CD14-positive monocyte (primary cell): Measurements from ENCODE around the gene TRAPPC1. TPM values are rescaled to one million over a fixed set of nuclear protein-coding genes. Genes with fewer than 3 reads are reported as not detected.

Experiments used
- DNase-seq, 3 donors: peaks; one replicate each; pipeline ENCODE4 v3.0.0-alpha.2; 2011 to 2022
- H2AFZ ChIP-seq: 2 replicates; pipeline ENCODE4 v1.6.0; 2012; ENCODE audit warnings: mild to moderate bottlenecking, low read depth, low read length, inconsistent platforms; ENCODE audit not compliant: insufficient read depth, poor library complexity, severe bottlenecking
- H3K27ac ChIP-seq, 2 donors: 1 replicate in 1 of 2; 2 replicates in 1 of 2; pipeline ENCODE4 v1.5.1; 2012 to 2013; ENCODE audit warnings: low read length in 2 of 2, control low read depth in 1 of 2, inconsistent platforms in 1 of 2, low read depth in 1 of 2, mild to moderate bottlenecking in 1 of 2
- H3K27me3 ChIP-seq, 2 donors: one replicate each; pipeline versions ENCODE4 v1.6.0 to v1.6.1; 2011 to 2013; ENCODE audit warnings: low read length in 2 of 2; ENCODE audit not compliant: control insufficient read depth in 2 of 2, insufficient read depth in 2 of 2
- H3K36me3 ChIP-seq, 2 donors: replicated peaks in 1 of 2; 1 replicate in 1 of 2; 2 replicates in 1 of 2; pipeline versions ENCODE4 v1.5.1 to v1.6.1; 2012 to 2013; ENCODE audit warnings: low read length in 2 of 2, control low read depth in 1 of 2, inconsistent platforms in 1 of 2, mild to moderate bottlenecking in 1 of 2; ENCODE audit not compliant: insufficient read depth in 2 of 2, control insufficient read depth in 1 of 2
- H3K4me1 ChIP-seq, 2 donors: 1 replicate in 1 of 2; 2 replicates in 1 of 2; pipeline versions ENCODE4 v1.5.1 to v1.6.1; 2012 to 2013; ENCODE audit warnings: low read length in 2 of 2, control low read depth in 1 of 2, inconsistent platforms in 1 of 2, mild to moderate bottlenecking in 1 of 2, moderate library complexity in 1 of 2; ENCODE audit not compliant: insufficient read depth in 2 of 2, control insufficient read depth in 1 of 2
- H3K4me2 ChIP-seq: replicated peaks from 2 replicates; pipeline ENCODE3; 2012; ENCODE audit warnings: low read length, moderate library complexity, mild to moderate bottlenecking; ENCODE audit not compliant: poor library complexity, severe bottlenecking; ENCODE audit errors: extremely low read depth
- H3K4me3 ChIP-seq, 3 experiments: fragments of 200-600 bp in 1 of 3; sonication (generic) in 1 of 3; replicated peaks in 1 of 3; 1 replicate in 2 of 3; 2 replicates in 1 of 3; pipeline ENCODE4 v1.5.1; 2011 to 2013; ENCODE audit warnings: low read length in 3 of 3, mild to moderate bottlenecking in 3 of 3, control low read depth in 2 of 3, low read depth in 2 of 3, inconsistent platforms in 1 of 3, moderate library complexity in 1 of 3
- H3K79me2 ChIP-seq: 2 replicates; pipeline ENCODE4 v1.6.0; 2012; ENCODE audit warnings: mild to moderate bottlenecking, control low read depth, inconsistent platforms, low read length, moderate library complexity; ENCODE audit not compliant: insufficient read depth
- H3K9ac ChIP-seq: 2 replicates; pipeline ENCODE4 v1.6.0; 2017; ENCODE audit warnings: low read length, mild to moderate bottlenecking; ENCODE audit not compliant: insufficient read depth, poor library complexity, severe bottlenecking
- H3K9me3 ChIP-seq, 2 donors: replicated peaks in 1 of 2; 1 replicate in 1 of 2; 2 replicates in 1 of 2; pipeline versions ENCODE4 v1.5.1 to v1.6.1; 2012 to 2013; ENCODE audit warnings: low read length in 2 of 2, control low read depth in 1 of 2; ENCODE audit not compliant: control insufficient read depth in 1 of 2, insufficient read depth in 1 of 2
- H4K20me1 ChIP-seq: 2 replicates; pipeline ENCODE4 v1.6.0; 2012; ENCODE audit warnings: mild to moderate bottlenecking, low read length, control low read depth, moderate library complexity; ENCODE audit not compliant: insufficient read depth
- H3K27ac Mint-ChIP-seq, 7 donors: one replicate each; pipeline ENCODE4 v1.8.0; 2020; ENCODE audit warnings: mild to moderate bottlenecking in 7 of 7, mixed read lengths in 7 of 7, moderate library complexity in 6 of 7, inconsistent platforms in 2 of 7
- H3K27me3 Mint-ChIP-seq, 3 donors: one replicate each; pipeline ENCODE4 v1.8.0; 2021 to 2022; ENCODE audit warnings: low read depth in 3 of 3, mild to moderate bottlenecking in 3 of 3, mixed read lengths in 3 of 3, moderate library complexity in 3 of 3, inconsistent platforms in 1 of 3
- H3K36me3 Mint-ChIP-seq, 2 donors: one replicate each; pipeline ENCODE4 v1.8.0; 2020; ENCODE audit warnings: mixed read lengths in 2 of 2, inconsistent platforms in 1 of 2, mild to moderate bottlenecking in 1 of 2
- H3K4me1 Mint-ChIP-seq: one replicate; pipeline ENCODE4 v1.8.0; 2020; ENCODE audit warnings: mild to moderate bottlenecking, mixed read lengths
- H3K4me3 Mint-ChIP-seq, 2 donors: one replicate each; pipeline ENCODE4 v1.8.0; 2020; ENCODE audit warnings: mild to moderate bottlenecking in 2 of 2, mixed read lengths in 2 of 2, moderate library complexity in 1 of 2
- H3K9me3 Mint-ChIP-seq, 7 donors: one replicate each; pipeline ENCODE4 v1.8.0; 2020 to 2022; ENCODE audit warnings: mixed read lengths in 7 of 7, mild to moderate bottlenecking in 6 of 7, moderate library complexity in 6 of 7, inconsistent platforms in 2 of 7
- WGBS: methylation state at CpG from one replicate; pipeline ENCODE4 v1.1.5; 2013; ENCODE audit warnings: missing lambda C conversion rate; ENCODE audit not compliant: insufficient coverage; 5-methylcytosine and 5-hydroxymethylcytosine counted together
- intact Hi-C, 2 donors: fragments of 100-400 bp; cut with micrococcal nuclease; formaldehyde crosslinking; loops; one replicate each; pipeline versions ENCODE4 v1.15.0 to v1.15.1; 2023
- polyA plus RNA-seq, 3 donors: library from polyadenylated mRNA; depleted of rRNA in 1 of 3; unstranded in 2 of 3; stranded (reverse) in 1 of 3; fragments of 300-500 nt in 2 of 3; fragments of >200 nt in 1 of 3; fragmentation: Illumina TruSeq in 2 of 3; gene quantifications; 1 replicate in 2 of 3; 2 replicates in 1 of 3; pipeline ENCODE4 v1.2.3, GENCODE V29; 2012 to 2021
- TF ChIP-seq, protein P1 (sequence below): fragments of 200-600 bp; IDR thresholded peaks from one replicate; pipeline ENCODE4 v1.8.0; 2022; ENCODE audit warnings: antibody characterized with exemption, mild to moderate bottlenecking

Gene TRAPPC1
- polyA plus RNA-seq, 3 donors, result 172 to 266 (median 224) TPM

DNA sequence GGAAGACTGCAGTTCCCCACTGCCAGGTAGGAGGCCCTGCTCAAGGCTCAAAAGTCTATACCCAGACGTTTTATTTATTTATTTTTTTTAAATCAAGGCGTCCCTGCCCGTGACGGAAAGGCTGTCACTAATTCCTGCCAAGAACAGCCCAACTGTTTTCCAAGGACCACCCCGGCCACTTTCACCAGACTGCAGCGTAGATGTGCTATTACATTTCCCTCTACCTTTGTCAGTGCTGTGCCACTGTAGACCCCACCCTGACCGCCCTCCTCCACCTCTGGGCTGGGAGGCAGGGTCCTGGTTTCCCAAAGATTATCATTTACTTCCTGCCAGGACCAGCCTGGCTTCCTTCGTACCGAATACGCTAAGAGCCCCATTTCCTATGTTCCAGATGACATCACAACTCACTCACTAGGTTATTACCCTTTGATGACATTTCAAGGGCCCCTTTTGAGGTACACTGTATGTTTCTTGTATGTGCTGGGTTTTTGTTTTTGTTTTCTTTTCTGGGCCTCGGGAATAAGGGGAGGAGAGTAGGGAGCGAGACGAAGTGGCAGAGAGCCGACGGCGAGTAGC lies 9.4 kb downstream of the TRAPPC1 start:
- Histone ChIP-seq H3K4me3 (peak overlapping the region; percentile 46 to 77 (median 53)), H3K9me3 (no peaks in the 10 kb centered on the region), H3K4me1 (peaks cover 21 to 24% of the 10 kb centered on the region in 2 donors), H4K20me1 (no peaks in the 10 kb centered on the region), H2AFZ (peak overlapping the region; percentile 92), H3K4me2 (peak overlapping the region; percentile 88), H3K79me2 (no peaks in the 10 kb centered on the region), H3K27ac (peak overlapping the region; percentile 17 to 74), H3K9ac (peak overlapping the region; percentile 61), H3K36me3 (peaks cover 0 to 4% of the 10 kb centered on the region in 2 donors), H3K27me3 (no peaks in the 10 kb centered on the region)
- H3K4me1 Mint-ChIP-seq, result peaks cover 27% of the 10 kb centered on the region
- 51% methylated on average over 11 of the region's 16 CpGs for WGBS
- H3K9me3 Mint-ChIP-seq, result no peaks in the 10 kb centered on the region
- peak in 2 of 3 donors; percentile 29 to 37 for DNase-seq
- intact Hi-C loops, result no loop called here
- peak overlapping the region; percentile 92 to 93 for H3K4me3 Mint-ChIP-seq
- TF ChIP-seq, protein P1, sequence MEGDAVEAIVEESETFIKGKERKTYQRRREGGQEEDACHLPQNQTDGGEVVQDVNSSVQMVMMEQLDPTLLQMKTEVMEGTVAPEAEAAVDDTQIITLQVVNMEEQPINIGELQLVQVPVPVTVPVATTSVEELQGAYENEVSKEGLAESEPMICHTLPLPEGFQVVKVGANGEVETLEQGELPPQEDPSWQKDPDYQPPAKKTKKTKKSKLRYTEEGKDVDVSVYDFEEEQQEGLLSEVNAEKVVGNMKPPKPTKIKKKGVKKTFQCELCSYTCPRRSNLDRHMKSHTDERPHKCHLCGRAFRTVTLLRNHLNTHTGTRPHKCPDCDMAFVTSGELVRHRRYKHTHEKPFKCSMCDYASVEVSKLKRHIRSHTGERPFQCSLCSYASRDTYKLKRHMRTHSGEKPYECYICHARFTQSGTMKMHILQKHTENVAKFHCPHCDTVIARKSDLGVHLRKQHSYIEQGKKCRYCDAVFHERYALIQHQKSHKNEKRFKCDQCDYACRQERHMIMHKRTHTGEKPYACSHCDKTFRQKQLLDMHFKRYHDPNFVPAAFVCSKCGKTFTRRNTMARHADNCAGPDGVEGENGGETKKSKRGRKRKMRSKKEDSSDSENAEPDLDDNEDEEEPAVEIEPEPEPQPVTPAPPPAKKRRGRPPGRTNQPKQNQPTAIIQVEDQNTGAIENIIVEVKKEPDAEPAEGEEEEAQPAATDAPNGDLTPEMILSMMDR, result no peak
- H3K36me3 Mint-ChIP-seq, result peaks cover 0 to 4% of the 10 kb centered on the region in 2 donors
- peak overlapping the region; percentile 47 to 94 (median 86) for H3K27ac Mint-ChIP-seq
- peaks cover 0 to 1% (median 0%) of the 10 kb centered on the region in 3 donors for H3K27me3 Mint-ChIP-seq

DNA sequence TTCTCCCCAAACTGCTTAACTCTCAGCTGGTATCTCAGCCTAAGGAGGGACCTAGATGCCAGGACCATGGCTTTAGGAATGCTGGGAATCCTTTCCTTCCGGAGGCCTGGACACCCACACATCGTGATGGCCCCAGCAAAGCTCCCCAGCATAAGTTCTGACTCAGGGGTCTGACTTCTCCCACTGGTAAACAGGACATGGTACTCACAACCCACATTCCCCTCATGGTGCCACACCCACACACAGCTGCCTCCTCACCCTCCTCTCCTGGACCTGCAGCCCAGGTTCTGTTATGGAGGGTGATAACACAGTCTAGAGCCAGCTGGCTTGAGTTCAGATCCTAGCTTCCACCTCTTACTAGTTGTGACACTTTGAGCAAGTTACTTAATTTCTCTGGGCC lies 14.9 kb downstream of the TRAPPC1 start:
- Histone ChIP-seq H3K9ac (no peak overlapping the region), H3K4me2 (no peak overlapping the region), H3K4me3 (peak overlapping the region in 1 of 3 experiments; percentile 66), H2AFZ (peak overlapping the region; percentile 85), H3K4me1 (peaks cover 23 to 32% of the 10 kb centered on the region in 2 donors), H3K36me3 (peaks cover 3 to 7% of the 10 kb centered on the region in 2 donors), H3K27ac (peak overlapping the region; percentile 81 to 87), H3K9me3 (no peaks in the 10 kb centered on the region), H4K20me1 (peaks cover 6% of the 10 kb centered on the region), H3K79me2 (peaks cover 9% of the 10 kb centered on the region), H3K27me3 (no peaks in the 10 kb centered on the region)
- peak overlapping the region in 6 of 7 donors; percentile 53 to 83 (median 80) for H3K27ac Mint-ChIP-seq
- H3K36me3 Mint-ChIP-seq, result peaks cover 2 to 4% of the 10 kb centered on the region in 2 donors
- peak overlapping the region; percentile 47 to 51 for H3K4me3 Mint-ChIP-seq
- intact Hi-C loops, result no loop called here
- H3K9me3 Mint-ChIP-seq, result no peaks in the 10 kb centered on the region
- DNase-seq, result no peak
- peaks cover 0 to 2% (median 1%) of the 10 kb centered on the region in 3 donors for H3K27me3 Mint-ChIP-seq
- TF ChIP-seq, protein P1, result no peak
- WGBS, result 92% methylated on average over 2 of the region's 2 CpGs
- H3K4me1 Mint-ChIP-seq, result peaks cover 32% of the 10 kb centered on the region
